HPDE6-E6E7 (cell line): ENCODE results near the gene RFX1.
"Not testable (repeated sequence)": the region's sequence is repeated elsewhere in the genome, so short reads cannot be mapped to it uniquely, and the experiment has no call there.

Source experiments
- DNase-seq: peaks from one replicate; pipeline ENCODE4 v3.0.0; 2011; ENCODE audit warnings: missing footprints; ENCODE audit errors: extremely low spot score

RFX1 gene

DNA sequence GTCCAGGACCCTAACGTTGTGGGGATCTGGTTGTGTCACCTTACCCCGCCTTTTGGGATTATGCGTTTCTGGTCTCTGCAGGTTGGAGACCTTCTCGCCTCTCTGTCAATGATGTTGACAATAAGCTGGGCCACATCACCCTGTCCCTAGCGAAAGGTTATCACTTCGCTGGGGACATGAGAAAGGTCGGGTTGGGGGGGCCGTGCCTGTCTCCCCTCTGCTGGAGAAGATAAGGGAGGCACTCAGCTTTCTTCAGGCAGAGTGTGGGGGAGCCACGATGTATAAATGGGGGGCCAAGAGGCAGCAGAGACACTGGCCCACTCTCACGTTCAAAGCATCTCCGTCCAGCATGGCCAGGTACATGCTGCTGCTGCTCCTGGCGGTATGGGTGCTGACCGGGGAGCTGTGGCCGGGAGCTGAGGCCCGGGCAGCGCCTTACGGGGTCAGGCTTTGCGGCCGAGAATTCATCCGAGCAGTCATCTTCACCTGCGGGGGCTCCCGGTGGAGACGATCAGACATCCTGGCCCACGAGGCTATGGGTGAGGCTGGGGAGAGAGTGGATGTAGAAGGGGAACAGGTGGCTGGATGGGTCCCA is 21.8 kb upstream of the RFX1 start, which contains the start of gene RLN3:
Gene RLN3 (plus strand): TSS at position 293 of the 595 bp plus-strand sequence. CDS start 57 bp downstream, at position 350.
- no peak for DNase-seq

- DNase-seq = not testable (repeated sequence)
These were observed 20.6 kb upstream of the RFX1 start for GRCh38 chr19:14026652-14027192.

DNA sequence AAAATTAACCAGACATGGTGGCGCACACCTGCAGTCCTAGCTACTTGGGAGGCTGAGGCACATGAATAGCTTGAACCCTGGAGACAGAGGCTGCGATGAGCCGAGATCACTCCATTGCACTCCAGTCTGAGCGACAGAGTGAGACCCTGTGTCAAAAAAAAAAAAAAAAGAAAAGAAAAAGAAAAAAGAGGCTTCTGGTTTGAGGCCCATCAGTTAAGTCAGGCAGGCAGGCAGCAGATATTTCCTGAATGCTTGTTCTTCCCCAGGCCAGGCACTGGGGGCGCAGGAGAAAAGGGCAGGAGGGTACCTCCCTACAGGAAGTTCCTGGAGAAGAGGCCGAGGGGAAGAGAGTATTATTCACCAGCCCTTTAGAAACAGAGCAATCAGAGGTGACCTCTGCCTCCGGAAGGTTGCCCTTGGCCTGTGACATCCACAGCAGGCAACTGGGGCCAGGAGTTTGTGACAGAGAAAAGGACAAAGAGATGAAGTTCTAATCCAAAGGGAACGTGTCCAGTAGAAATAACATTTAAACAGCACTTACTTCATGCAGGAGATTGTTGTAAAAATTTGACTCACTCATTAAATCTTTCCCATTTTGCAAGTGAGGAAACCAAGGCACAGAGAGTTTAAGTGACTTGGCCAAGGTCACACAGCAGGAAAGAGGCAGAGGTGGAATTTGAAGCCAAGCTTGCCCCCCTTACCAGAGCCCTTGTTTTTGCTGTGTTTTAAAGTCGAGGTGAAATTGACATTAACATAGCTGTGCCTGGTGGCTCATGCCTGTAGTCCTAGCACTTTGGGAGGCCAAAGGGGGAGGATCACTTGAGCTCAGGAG is 17.5 kb upstream of the RFX1 start:
- DNase-seq = no peak

- DNase-seq = no peak
These were observed 16.3 kb upstream of the RFX1 start for GRCh38 chr19:14022469-14022868.

DNA sequence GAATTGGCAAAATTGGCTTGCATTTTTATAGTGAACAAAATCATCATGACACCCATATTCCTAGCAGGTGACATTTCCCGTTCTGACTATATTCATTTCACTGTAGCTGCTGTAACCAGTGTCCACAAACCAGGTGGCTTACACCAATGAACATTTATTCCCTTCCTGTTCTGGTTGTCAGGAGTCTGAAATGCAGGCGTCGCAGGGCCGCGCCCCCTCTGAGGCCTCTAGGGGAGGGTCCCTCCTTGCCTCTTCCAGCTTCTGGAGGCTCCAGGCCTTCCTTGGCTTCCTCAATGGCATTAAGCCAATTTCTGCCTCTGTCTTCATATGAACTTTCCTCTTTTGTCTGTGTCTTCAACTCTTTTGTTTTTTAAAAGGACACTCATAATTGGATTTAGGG is 15.4 kb upstream of the RFX1 start:
- no peak for DNase-seq

DNA sequence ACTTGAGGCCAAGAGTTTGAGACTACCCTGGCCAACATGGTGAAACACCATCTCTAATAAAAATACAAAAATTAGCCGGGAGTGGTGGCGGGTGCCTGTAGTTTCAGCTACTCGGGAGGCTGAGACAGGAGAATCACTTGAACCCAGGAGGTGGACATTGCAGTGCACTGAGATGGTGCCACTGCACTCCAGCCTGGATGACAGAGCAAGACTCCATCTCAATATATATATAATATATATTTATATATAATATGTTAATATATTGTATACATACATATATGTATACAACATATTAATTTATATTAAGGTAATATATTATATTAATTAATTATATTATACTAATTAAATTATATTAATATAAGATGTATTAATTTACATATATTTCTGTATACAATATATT is 13.6 kb upstream of the RFX1 start:
- DNase-seq = not testable (repeated sequence)

- DNase-seq = no peak
These were observed 13.0 kb upstream of the RFX1 start for GRCh38 chr19:14019100-14019499.

DNA sequence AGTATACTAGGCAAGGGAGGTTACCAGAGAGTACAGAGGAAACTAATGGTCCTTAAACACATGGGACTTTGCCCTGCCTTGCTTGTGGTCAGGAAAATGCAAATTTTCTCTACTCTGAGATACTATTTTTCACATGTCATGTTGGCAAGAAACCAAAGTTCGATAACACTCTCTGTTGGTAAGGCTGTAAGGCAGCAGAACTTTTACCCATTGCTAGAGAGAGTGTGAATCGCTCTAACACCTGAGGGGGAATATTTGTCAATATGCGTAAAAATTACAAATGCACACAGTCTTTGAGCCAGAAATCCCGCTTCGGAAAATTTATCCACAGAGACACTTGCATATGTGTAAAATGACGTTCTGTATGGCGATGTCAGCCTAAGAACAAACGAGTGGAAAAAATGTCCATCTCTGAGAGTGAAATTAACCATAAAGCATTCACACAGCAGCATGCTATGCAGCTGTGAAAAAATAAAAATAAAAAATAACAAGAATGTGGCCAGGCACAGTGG is 9.5 kb upstream of the RFX1 start:
- DNase-seq = no peak

- DNase-seq = no peak
These were observed 6.3 kb upstream of the RFX1 start for GRCh38 chr19:14012378-14012915.

- no peak for DNase-seq
These were observed 844 bp upstream of the RFX1 start for GRCh38 chr19:14006766-14007562.

GRCh38 chr19:14005349-14006084 is 603 bp downstream of the RFX1 start:
- no peak for DNase-seq

- DNase-seq = no peak
These were observed 1.3 kb downstream of the RFX1 start for GRCh38 chr19:14004619-14005348.

DNA sequence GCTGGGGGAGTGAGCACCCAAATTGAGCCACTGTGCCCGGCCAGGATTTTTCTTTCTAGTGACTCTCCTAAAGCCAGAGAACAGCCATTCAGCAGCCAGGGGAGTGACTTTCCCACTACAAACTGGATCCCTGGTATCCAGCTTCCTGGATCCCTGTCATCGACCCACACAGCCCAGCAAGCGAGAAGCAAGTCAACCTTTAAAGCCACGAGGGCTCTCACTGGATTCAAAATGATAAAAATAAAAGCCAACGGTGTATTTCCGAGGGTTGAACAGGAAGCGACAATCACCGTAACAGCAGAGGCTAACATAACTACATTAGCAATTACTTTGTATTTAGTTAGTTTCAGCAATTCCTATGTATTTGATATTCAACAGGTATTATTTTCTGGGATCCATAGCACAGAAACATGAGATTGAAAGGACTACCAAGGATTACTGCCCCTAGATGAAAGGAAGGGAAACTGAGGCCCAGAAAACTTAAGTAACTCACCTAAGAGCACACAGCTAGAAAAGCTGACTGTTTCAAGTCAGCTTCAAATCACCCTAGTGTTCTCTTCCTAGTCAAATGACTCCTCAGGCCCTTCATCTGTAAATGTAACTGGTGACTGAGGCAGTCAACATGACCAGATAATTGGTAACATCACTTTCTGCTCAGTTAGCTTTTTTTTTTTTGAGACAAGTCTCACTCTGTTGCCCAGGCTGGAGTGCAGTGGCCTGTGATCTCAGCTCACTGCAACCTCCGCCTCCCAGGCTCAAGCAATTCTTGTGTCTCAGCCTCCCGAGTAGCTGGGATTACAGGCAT is 2.7 kb downstream of the RFX1 start:
- DNase-seq = no peak

GRCh38 chr19:14002571-14003250 is 3.4 kb downstream of the RFX1 start:
- no peak for DNase-seq

- DNase-seq = no peak
These were observed 5.3 kb downstream of the RFX1 start for GRCh38 chr19:14000691-14001375.

DNA sequence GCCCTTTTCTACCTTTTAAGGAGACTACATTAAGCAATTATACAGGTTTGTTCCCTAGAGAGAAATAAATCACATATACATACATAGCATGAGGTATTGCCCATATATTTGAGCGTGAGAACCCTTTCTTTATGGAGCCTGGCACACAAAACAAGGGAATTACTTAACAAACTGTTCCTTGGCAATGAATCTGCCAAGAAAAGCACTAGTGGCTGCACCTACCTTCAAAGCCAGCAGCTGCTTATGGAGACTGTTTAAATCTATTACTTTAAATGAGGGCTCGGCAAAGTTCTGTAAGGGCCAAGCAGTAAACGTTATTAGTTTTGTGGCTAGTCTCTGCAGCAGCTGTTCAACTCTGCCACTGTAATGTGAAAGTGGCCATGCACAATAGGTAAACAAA is 7.0 kb downstream of the RFX1 start:
- DNase-seq = no peak

GRCh38 chr19:13998426-13998825 is 7.7 kb downstream of the RFX1 start:
- no peak for DNase-seq

DNA sequence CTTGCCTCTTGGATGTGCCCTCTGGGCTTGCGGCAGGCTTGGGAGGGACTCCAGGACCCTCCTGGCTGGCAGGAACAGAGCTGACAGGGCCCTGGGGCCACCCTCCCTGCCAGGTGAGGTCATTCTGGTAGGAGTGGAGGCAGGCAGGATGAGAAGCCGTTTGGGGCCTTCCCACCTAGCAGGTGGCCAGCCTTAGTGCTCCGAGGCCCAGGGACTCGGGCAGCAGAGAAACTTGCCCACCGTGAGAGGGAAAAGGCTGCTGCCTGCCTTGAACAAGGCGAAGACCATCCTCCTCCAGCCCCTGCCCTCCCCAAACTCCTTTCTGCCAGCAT is 8.5 kb downstream of the RFX1 start:
- no peak for DNase-seq
